Measurements from ENCODE around the gene CCDC137.

CCDC137 gene

GRCh38 chr17:81651692-81652091 lies 14.8 kb upstream of the CCDC137 start:
- no peak for DNase-seq

- peak; percentile 50 for DNase-seq
Measured at GRCh38 chr17:81652906-81653771, 13.4 kb upstream of the CCDC137 start.

- no peak for DNase-seq
Measured at GRCh38 chr17:81655378-81656117, 11.0 kb upstream of the CCDC137 start.

- no peak for DNase-seq
Measured at GRCh38 chr17:81656118-81656743, 10.3 kb upstream of the CCDC137 start, which contains the start of gene PDE6G. Gene PDE6G, minus strand, starts transcription at chr17:81656542. Its CDS starts 3,237 bp downstream, at chr17:81653305.

- DNase-seq = no peak
Measured at GRCh38 chr17:81656835-81657234, 9.7 kb upstream of the CCDC137 start.

GRCh38 chr17:81659038-81659437 lies 7.5 kb upstream of the CCDC137 start:
- DNase-seq = no peak

GRCh38 chr17:81660441-81660840 lies 6.1 kb upstream of the CCDC137 start:
- DNase-seq = no peak

- no peak for DNase-seq
Measured at GRCh38 chr17:81662002-81662401, 4.5 kb upstream of the CCDC137 start.

- DNase-seq = no peak
Measured at GRCh38 chr17:81664051-81664470, 2.5 kb upstream of the CCDC137 start.

GRCh38 chr17:81665205-81666091 lies 1.1 kb upstream of the CCDC137 start:
- peak; percentile 42 for DNase-seq

GRCh38 chr17:81666092-81666341 lies 520 bp upstream of the CCDC137 start:
- DNase-seq = peak; percentile 43

- DNase-seq = no peak
Measured at GRCh38 chr17:81667754-81668153, 1.2 kb downstream of the CCDC137 start.

- DNase-seq = no peak
Measured at GRCh38 chr17:81672504-81672903, 6.0 kb downstream of the CCDC137 start.

- no peak for DNase-seq
Measured at GRCh38 chr17:81672954-81673353, 6.4 kb downstream of the CCDC137 start.

GRCh38 chr17:81673561-81674258 lies 7.2 kb downstream of the CCDC137 start:
- no peak for DNase-seq

- peak; percentile 22 for DNase-seq
Measured at GRCh38 chr17:81675515-81676221, 9.1 kb downstream of the CCDC137 start.

GRCh38 chr17:81676906-81677305 lies 10.4 kb downstream of the CCDC137 start:
- no peak for DNase-seq

- DNase-seq = no peak
Measured at GRCh38 chr17:81680150-81680549, 13.6 kb downstream of the CCDC137 start.

- DNase-seq = no peak
Measured at GRCh38 chr17:81681672-81682071, 15.1 kb downstream of the CCDC137 start.

GRCh38 chr17:81682565-81683207 lies 16.1 kb downstream of the CCDC137 start:
- no peak for DNase-seq

GRCh38 chr17:81683208-81683583 lies 16.7 kb downstream of the CCDC137 start:
- no peak for DNase-seq

Measured in CD4-positive, alpha-beta T cell treated with Interleukin-6 for 4 hours (primary cell).